GM12878 (cell line): ENCODE data around the gene GRAMD1B.

ENCODE experiments used
- MXI1 ChIP-seq: fragments of 150-350 bp; IDR thresholded peaks from 2 replicates; pipeline ENCODE4 v1.6.1; 2011; ENCODE audit warnings: low read depth, mild to moderate bottlenecking, inconsistent platforms, low read length, improper control_type of control experiment
- RFX5 ChIP-seq: IDR thresholded peaks from 2 replicates; pipeline ENCODE4 v1.6.1; 2011; ENCODE audit warnings: low read depth, low read length, improper control_type of control experiment
- TF ChIP-seq, protein P1 (sequence below): IDR thresholded peaks from 2 replicates; pipeline ENCODE4 v1.6.1; 2012; ENCODE audit warnings: low read depth, low read length, improper control_type of control experiment
- TF ChIP-seq, protein P2 (sequence below), 3 experiments: IDR thresholded peaks in 2 of 3; conservative IDR thresholded peaks in 1 of 3; 2 replicates each; pipeline ENCODE4 v1.5.1; 2011; ENCODE audit warnings: low read depth in 3 of 3, low read length in 3 of 3, mild to moderate bottlenecking in 3 of 3, control low read depth in 2 of 3, moderate library complexity in 2 of 3, inconsistent platforms in 1 of 3, mixed read lengths in 1 of 3; ENCODE audit not compliant: control insufficient read depth in 2 of 3, insufficient read depth in 1 of 3; ENCODE audit errors: extremely low read depth in 1 of 3

DNA sequence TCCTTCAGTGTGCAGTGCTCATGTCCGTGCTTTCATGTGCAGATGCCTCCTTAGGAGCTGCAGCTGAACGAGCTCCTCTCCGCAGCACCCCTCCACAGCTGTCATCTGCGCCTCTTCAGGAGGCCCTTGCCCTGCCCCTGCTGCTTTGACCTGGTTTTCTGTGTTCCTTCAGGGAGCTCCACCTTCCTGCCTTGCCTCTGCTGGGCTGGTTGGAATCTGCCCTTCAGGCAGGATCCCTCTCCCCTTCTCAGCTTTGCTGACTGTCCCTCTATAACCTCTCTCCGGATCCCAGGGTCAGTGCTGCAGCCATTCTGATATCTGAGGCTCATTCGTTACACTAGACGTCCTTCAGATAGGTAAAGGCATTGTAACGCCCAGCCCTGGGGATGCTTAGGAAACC is 156.5 kb downstream of the GRAMD1B start:
- TF ChIP-seq, protein P1, sequence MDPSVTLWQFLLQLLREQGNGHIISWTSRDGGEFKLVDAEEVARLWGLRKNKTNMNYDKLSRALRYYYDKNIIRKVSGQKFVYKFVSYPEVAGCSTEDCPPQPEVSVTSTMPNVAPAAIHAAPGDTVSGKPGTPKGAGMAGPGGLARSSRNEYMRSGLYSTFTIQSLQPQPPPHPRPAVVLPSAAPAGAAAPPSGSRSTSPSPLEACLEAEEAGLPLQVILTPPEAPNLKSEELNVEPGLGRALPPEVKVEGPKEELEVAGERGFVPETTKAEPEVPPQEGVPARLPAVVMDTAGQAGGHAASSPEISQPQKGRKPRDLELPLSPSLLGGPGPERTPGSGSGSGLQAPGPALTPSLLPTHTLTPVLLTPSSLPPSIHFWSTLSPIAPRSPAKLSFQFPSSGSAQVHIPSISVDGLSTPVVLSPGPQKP, result no peak
- TF ChIP-seq, protein P2, sequence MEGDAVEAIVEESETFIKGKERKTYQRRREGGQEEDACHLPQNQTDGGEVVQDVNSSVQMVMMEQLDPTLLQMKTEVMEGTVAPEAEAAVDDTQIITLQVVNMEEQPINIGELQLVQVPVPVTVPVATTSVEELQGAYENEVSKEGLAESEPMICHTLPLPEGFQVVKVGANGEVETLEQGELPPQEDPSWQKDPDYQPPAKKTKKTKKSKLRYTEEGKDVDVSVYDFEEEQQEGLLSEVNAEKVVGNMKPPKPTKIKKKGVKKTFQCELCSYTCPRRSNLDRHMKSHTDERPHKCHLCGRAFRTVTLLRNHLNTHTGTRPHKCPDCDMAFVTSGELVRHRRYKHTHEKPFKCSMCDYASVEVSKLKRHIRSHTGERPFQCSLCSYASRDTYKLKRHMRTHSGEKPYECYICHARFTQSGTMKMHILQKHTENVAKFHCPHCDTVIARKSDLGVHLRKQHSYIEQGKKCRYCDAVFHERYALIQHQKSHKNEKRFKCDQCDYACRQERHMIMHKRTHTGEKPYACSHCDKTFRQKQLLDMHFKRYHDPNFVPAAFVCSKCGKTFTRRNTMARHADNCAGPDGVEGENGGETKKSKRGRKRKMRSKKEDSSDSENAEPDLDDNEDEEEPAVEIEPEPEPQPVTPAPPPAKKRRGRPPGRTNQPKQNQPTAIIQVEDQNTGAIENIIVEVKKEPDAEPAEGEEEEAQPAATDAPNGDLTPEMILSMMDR (IDR thresholded peaks at IDR 0.05 in 2 of 3, conservative IDR thresholded peaks at IDR 0.05 in 1 of 3; ENCODE audit: control insufficient read depth in 2 of 3, extremely low read depth in 1 of 3, insufficient read depth in 1 of 3, low read depth in 3 of 3, low read length in 3 of 3), result no peak
- TF ChIP-seq RFX5 (no peak), MXI1 (no peak)
